B cell (primary cell): ENCODE results near the gene LRFN4. TPM values are rescaled to one million over a fixed set of nuclear protein-coding genes. Genes with fewer than 3 reads are reported as not detected.
A peak's percentile ranks its signal among the peaks of the same experiment; 100 is the strongest.

Experiments used
- ATAC-seq: fragments of 200-7000 bp; cut with Tn5 transposase; one replicate; pipeline ENCODE4 v1.10.0; 2021; ENCODE audit warnings: low read depth, mild to moderate bottlenecking, moderate number of reproducible peaks, moderate library complexity
- CTCF ChIA-PET: fragments of 350-600 bp; sonication (Branson Sonifier 250); formaldehyde crosslinking; loops from one replicate; lab custom pipeline; 2021; ENCODE audit warnings: antibody characterized with exemption, inconsistent platforms; lab: Charles Lee
- POLR2A ChIA-PET: fragments of 350-600 bp; sonication (Branson Sonifier 250); formaldehyde crosslinking; loops from one replicate; lab custom pipeline; 2021; ENCODE audit warnings: antibody characterized with exemption; lab: Charles Lee
- DNase-seq: peaks from one replicate; pipeline ENCODE4 v3.0.0; 2013
- H2AFZ ChIP-seq: 2 replicates; pipeline ENCODE4 v1.6.1; 2012; ENCODE audit warnings: mild to moderate bottlenecking, low read depth, low read length; ENCODE audit not compliant: insufficient read depth, poor library complexity, severe bottlenecking
- H3K27ac ChIP-seq, 2 donors: 1 replicate in 1 of 2; 2 replicates in 1 of 2; pipeline ENCODE4 v1.5.1; 2012 to 2013; ENCODE audit warnings: low read length in 2 of 2, mild to moderate bottlenecking in 2 of 2, moderate library complexity in 1 of 2
- H3K27me3 ChIP-seq, 4 experiments: fragments of 200-600 bp in 1 of 4; sonication (generic) in 1 of 4; replicated peaks in 1 of 4; 1 replicate in 2 of 4; 2 replicates in 2 of 4; pipeline versions ENCODE4 v1.6.1 to v1.7.0; 2013 to 2016; ENCODE audit warnings: low read length in 3 of 4, mild to moderate bottlenecking in 2 of 4, mixed read lengths in 1 of 4, moderate library complexity in 1 of 4; ENCODE audit not compliant: insufficient read depth in 4 of 4, control insufficient read depth in 3 of 4; ENCODE audit errors: control extremely low read depth in 1 of 4
- H3K36me3 ChIP-seq, 2 experiments: replicated peaks in 1 of 2; 1 replicate in 1 of 2; 2 replicates in 1 of 2; pipeline versions ENCODE4 v1.6.1 to v1.7.1; 2013; ENCODE audit warnings: low read length in 1 of 2; ENCODE audit not compliant: insufficient read depth in 2 of 2, control insufficient read depth in 1 of 2; ENCODE audit errors: control extremely low read depth in 1 of 2, extremely low read depth in 1 of 2
- H3K4me1 ChIP-seq, 2 donors: fragments of 200-600 bp in 1 of 2; sonication (generic) in 1 of 2; 1 replicate in 1 of 2; 2 replicates in 1 of 2; pipeline versions ENCODE4 v1.5.1 to v1.6.1; 2013 to 2017; ENCODE audit warnings: low read length in 2 of 2; ENCODE audit not compliant: control insufficient read depth in 2 of 2, insufficient read depth in 2 of 2
- H3K4me2 ChIP-seq: replicated peaks from 2 replicates; pipeline ENCODE3; 2012; ENCODE audit warnings: mild to moderate bottlenecking, low read depth, low read length; ENCODE audit not compliant: poor library complexity, severe bottlenecking
- H3K4me3 ChIP-seq, 5 experiments: fragments of 200-600 bp in 1 of 5; sonication (generic) in 1 of 5; 1 replicate in 3 of 5; 2 replicates in 2 of 5; pipeline versions ENCODE4 v1.5.1 to v1.7.0; 2011 to 2016; ENCODE audit warnings: low read length in 4 of 5, mild to moderate bottlenecking in 4 of 5, low read depth in 2 of 5, control low read depth in 1 of 5, moderate library complexity in 1 of 5; ENCODE audit not compliant: insufficient read depth in 1 of 5; ENCODE audit errors: control extremely low read depth in 1 of 5, extremely low read depth in 1 of 5
- H3K79me2 ChIP-seq: fragments of 200-600 bp; sonication (generic); one replicate; pipeline ENCODE4 v1.6.0; 2016; ENCODE audit warnings: low read length; ENCODE audit not compliant: control insufficient read depth, insufficient read depth
- H3K9ac ChIP-seq: fragments of 200-600 bp; sonication (generic); 2 replicates; pipeline ENCODE4 v1.6.1; 2017; ENCODE audit warnings: mild to moderate bottlenecking, low read length, moderate library complexity
- H3K9me3 ChIP-seq, 3 donors: one replicate each; pipeline versions ENCODE4 v1.6.1 to v1.7.1; 2013; ENCODE audit warnings: low read length in 2 of 3; ENCODE audit not compliant: control insufficient read depth in 2 of 3, insufficient read depth in 1 of 3; ENCODE audit errors: control extremely low read depth in 1 of 3
- H4K20me1 ChIP-seq: 2 replicates; pipeline ENCODE4 v1.6.0; 2012; ENCODE audit warnings: mild to moderate bottlenecking, low read length; ENCODE audit not compliant: insufficient read depth, control insufficient read depth, poor library complexity, severe bottlenecking
- H3K27ac Mint-ChIP-seq: one replicate; pipeline ENCODE4 v1.8.0; 2021; ENCODE audit warnings: mixed read lengths
- H3K27me3 Mint-ChIP-seq: one replicate; pipeline ENCODE4 v1.8.0; 2021; ENCODE audit warnings: mixed read lengths
- H3K4me1 Mint-ChIP-seq: one replicate; pipeline ENCODE4 v1.8.0; 2021; ENCODE audit warnings: mixed read lengths
- H3K4me3 Mint-ChIP-seq: one replicate; pipeline ENCODE4 v1.8.0; 2021; ENCODE audit warnings: mixed read lengths
- H3K9me3 Mint-ChIP-seq: one replicate; pipeline ENCODE4 v1.8.0; 2022; ENCODE audit warnings: mixed read lengths; ENCODE audit not compliant: insufficient read depth
- CTCF ChIP-seq: fragments of 200-600 bp; IDR thresholded peaks from one replicate; pipeline ENCODE4 v1.8.0; 2022; ENCODE audit warnings: antibody characterized with exemption, mild to moderate bottlenecking
- EZH2 ChIP-seq: IDR thresholded peaks from 2 replicates; pipeline ENCODE4 v1.6.1; 2012; ENCODE audit warnings: borderline replicate concordance, low read depth, mild to moderate bottlenecking, moderate library complexity, low read length; ENCODE audit not compliant: insufficient read depth, poor library complexity, severe bottlenecking
- WGBS: methylation state at CpG from one replicate; pipeline ENCODE4 v1.1.5; 2013; ENCODE audit warnings: missing lambda C conversion rate; ENCODE audit not compliant: insufficient coverage; 5-methylcytosine and 5-hydroxymethylcytosine counted together
- intact Hi-C: fragments of 100-400 bp; cut with micrococcal nuclease; formaldehyde crosslinking; loops from one replicate; pipeline ENCODE4 v1.10.0; 2022
- polyA plus RNA-seq: library from polyadenylated mRNA; depleted of rRNA; stranded (reverse); fragments of >200 nt; gene quantifications from 2 replicates; pipeline ENCODE4 v1.2.3, GENCODE V29; 2012
- total RNA-seq, 2 donors: library from RNA; stranded (reverse); fragments of 120-200 nt in 1 of 2; gene quantifications; 1 replicate in 1 of 2; 2 replicates in 1 of 2; pipeline versions ENCODE4 v1.2.3 to v1.2.4, GENCODE V29; 2013 to 2022

Gene LRFN4
- total and polyA plus RNA-seq, 2 donors (not counting 1 experiment from before 2014, with no cell fraction given), result 7.1 to 12.1 TPM

DNA sequence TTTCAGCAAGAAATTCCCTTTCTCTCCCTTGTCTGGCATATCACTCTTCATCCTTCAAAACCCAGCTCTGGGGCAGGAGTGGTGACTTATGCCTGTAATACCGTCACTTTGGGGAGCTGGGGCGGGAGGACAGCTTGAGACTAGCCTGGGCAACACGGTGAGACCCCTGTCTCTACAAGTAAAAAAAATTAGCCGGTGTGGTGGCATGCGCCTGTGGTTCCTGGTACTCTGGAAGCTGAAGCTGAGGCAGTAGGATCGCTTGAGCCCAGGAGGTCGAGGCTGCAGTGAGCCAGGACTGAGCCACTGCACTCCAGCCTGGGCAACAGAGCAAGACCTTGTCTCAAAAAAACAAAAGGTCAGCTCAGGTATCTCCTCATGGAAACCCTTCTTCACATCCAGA lies 15.0 kb upstream of the LRFN4 start:
- peak overlapping the region; percentile 90 for H3K4me3 Mint-ChIP-seq
- peaks cover 59% of the 10 kb centered on the region for H3K79me2 ChIP-seq
- intact Hi-C loops, result loop anchor here (2.0 kb wide), 1 partner anchor 295 kb away; the partner anchor contains the start of genes ACTN3 and ZDHHC24
- ATAC-seq (no peak), DNase-seq (peak; percentile 12)
- CTCF ChIA-PET, result interaction anchor here (0.8 to 3.5 kb wide), 5 partner anchors 8 to 165 kb away, joined by 3 to 20 read pairs (median 3); partner anchors contain the start of gene RBM4B
- peaks cover 3 to 49% of the 10 kb centered on the region in 2 experiments for H3K36me3 ChIP-seq
- peak overlapping the region; percentile 86 for H3K4me2 ChIP-seq
- H2AFZ ChIP-seq, result no peak overlapping the region
- no peaks in the 10 kb centered on the region for H3K9me3 ChIP-seq
- H3K27me3 ChIP-seq, result no peaks in the 10 kb centered on the region
- peak overlapping the region; percentile 87 for H3K27ac Mint-ChIP-seq
- H3K9me3 Mint-ChIP-seq, result no peaks in the 10 kb centered on the region
- H3K27me3 Mint-ChIP-seq, result no peaks in the 10 kb centered on the region
- 88% methylated on average over 7 of the region's 7 CpGs for WGBS
- POLR2A ChIA-PET, result interaction anchor here (0.9 to 1.2 kb wide), 4 partner anchors 8 to 164 kb away, joined by 3 to 6 read pairs (median 4); partner anchors contain the start of gene RBM4B
- H3K9ac ChIP-seq, result peak overlapping the region; percentile 98
- no peak for TF ChIP-seq CTCF
- no peak for TF ChIP-seq EZH2
- H3K27ac ChIP-seq, result peak overlapping the region in 1 of 2 donors; percentile 99
- peaks cover 45% of the 10 kb centered on the region for H3K4me1 Mint-ChIP-seq
- peak overlapping the region; percentile 65 to 100 (median 95) for H3K4me3 ChIP-seq
- peaks cover 51% of the 10 kb centered on the region for H4K20me1 ChIP-seq
- peaks cover 28 to 37% of the 10 kb centered on the region in 2 donors for H3K4me1 ChIP-seq

- Histone ChIP-seq H3K9me3 (no peaks in the 10 kb centered on the region), H3K4me1 (peaks cover 28 to 37% of the 10 kb centered on the region in 2 donors), H2AFZ (peak overlapping the region; percentile 85), H3K4me2 (peak overlapping the region; percentile 86), H3K79me2 (peaks cover 59% of the 10 kb centered on the region), H3K36me3 (peaks cover 3 to 52% of the 10 kb centered on the region in 2 experiments), H3K27ac (peak overlapping the region; percentile 98 to 99), H3K4me3 (peak overlapping the region; percentile 65 to 100 (median 95)), H3K27me3 (no peaks in the 10 kb centered on the region), H4K20me1 (peaks cover 51% of the 10 kb centered on the region), H3K9ac (peak overlapping the region; percentile 98)
- Mint-ChIP-seq H3K27me3 (no peaks in the 10 kb centered on the region), H3K4me1 (peaks cover 45% of the 10 kb centered on the region), H3K4me3 (peak overlapping the region; percentile 90), H3K27ac (peak overlapping the region; percentile 87), H3K9me3 (no peaks in the 10 kb centered on the region)
- ChIA-PET CTCF (interaction anchor here (0.8 to 3.5 kb wide), 5 partner anchors 9 to 165 kb away, joined by 3 to 20 read pairs (median 3); partner anchors contain the start of gene RBM4B), POLR2A (interaction anchor here (0.6 to 2.6 kb wide), 8 partner anchors 8 to 362 kb away, joined by 3 to 18 read pairs (median 4); partner anchors contain the start of genes DPP3 and RBM4B)
- 0% methylated on average over 8 of the region's 11 CpGs for WGBS
- TF ChIP-seq EZH2 (no peak), CTCF (no peak)
- intact Hi-C loops, result loop anchor here (2.0 kb wide), 1 partner anchor 296 kb away; the partner anchor contains the start of genes ACTN3 and ZDHHC24
- DNase-seq, result no peak
- ATAC-seq, result no peak
These were observed 14.4 kb upstream of the LRFN4 start for GRCh38 chr11:66842501-66842895.
